Right cardiac atrium (tissue), 5 donors: ENCODE measurements around the gene EME2. TPM values are rescaled to one million over a fixed set of nuclear protein-coding genes. Genes with fewer than 3 reads are reported as not detected.

Experiments
- ATAC-seq, 2 donors: fragments of 200-7000 bp; cut with Tn5 transposase; one replicate each; pipeline versions ENCODE4 v1.8.0 to v1.9.1; 2020; ENCODE audit warnings: moderate library complexity in 2 of 2, mild to moderate bottlenecking in 1 of 2
- DNase-seq, 3 donors: peaks; one replicate each; pipeline ENCODE4 v3.0.0-alpha.2; 2020
- H3K27ac ChIP-seq: one replicate; pipeline ENCODE4 v1.5.1; 2013; ENCODE audit warnings: mild to moderate bottlenecking, low read length, control low read depth, moderate library complexity
- H3K27me3 ChIP-seq: one replicate; pipeline ENCODE4 v1.6.1; 2013; ENCODE audit not compliant: control insufficient read depth, insufficient read depth
- H3K4me1 ChIP-seq: one replicate; pipeline ENCODE4 v1.6.1; 2013; ENCODE audit warnings: low read length; ENCODE audit not compliant: control insufficient read depth, insufficient read depth
- H3K4me3 ChIP-seq: one replicate; pipeline ENCODE4 v1.5.1; 2013; ENCODE audit warnings: low read length, control low read depth
- H3K9me3 ChIP-seq: one replicate; pipeline ENCODE4 v1.6.1; 2013; ENCODE audit warnings: low read length; ENCODE audit not compliant: control insufficient read depth
- WGBS: extraction: QIAGEN DNeasy Blood & Tissue Kit; methylation state at CpG from one replicate; pipeline ENCODE4 v1.1.7; 2013; 5-methylcytosine and 5-hydroxymethylcytosine counted together
- intact Hi-C, 4 donors: fragments of 100-400 bp; cut with DNase I; formaldehyde crosslinking; loops; one replicate each; pipeline versions ENCODE4 v1.11.0 to v1.14.0; 2022 to 2023
- polyA plus RNA-seq: library from polyadenylated mRNA; stranded (reverse); fragments of 200-250 nt; gene quantifications from one replicate; pipeline ENCODE4 v1.2.3, GENCODE V29; 2013
- total RNA-seq, 4 donors: library from RNA; stranded (reverse); fragmentation: NEBNext Ultra II Directional; extraction: Animal tissue kit (Norgen Biotek cat#: 25700); gene quantifications; one replicate each; pipeline ENCODE4 v1.2.1, GENCODE V29; 2021
- donor health status: healthy with polysubstance abuse.
- donor health status: DM: no; HTN: yes; CAD: no.
- donor health status: DM: no; HTN: no; CAD: no.
- donor health status: DM: no; HTN: yes; CAD: no; lungs with severe emphysema.
- donor health status: DM: yes; HTN: yes; CAD: no.

EME2 gene
- total and polyA plus RNA-seq, 5 donors: 6.3 to 11.3 (median 9.2) TPM

- intact Hi-C loops: no loop called here
- Histone ChIP-seq H3K9me3 (no peaks in the 10 kb centered on the region), H3K4me1 (peaks cover 3% of the 10 kb centered on the region), H3K27me3 (no peaks in the 10 kb centered on the region), H3K4me3 (peak overlapping the region; percentile 91), H3K27ac (peak overlapping the region; percentile 72)
- ATAC-seq (peak; percentile 0), DNase-seq (peak in 2 of 3 donors; percentile 34 to 73)
- WGBS: under 1% methylated on average over 70 of the region's 70 CpGs
Observed at GRCh38 chr16:1781758-1782407, 9.3 kb downstream of the EME2 start.

- peak within 1 kb of the TSS; percentile 72 for H3K27ac ChIP-seq
- ATAC-seq (peak; percentile 94 to 95), DNase-seq (peak; percentile 100)
- WGBS: under 1% methylated on average over 102 of the region's 102 CpGs
- no peaks in the 10 kb centered on the region for H3K27me3 ChIP-seq
- no peaks in the 10 kb centered on the region for H3K9me3 ChIP-seq
- H3K4me3 ChIP-seq: peak within 1 kb of the TSS; percentile 91
- H3K4me1 ChIP-seq: peaks cover 3% of the 10 kb centered on the region
- intact Hi-C loops: no loop called here
Observed at GRCh38 chr16:1782408-1783264, 10.0 kb downstream of the EME2 start, which contains the start of the genes NUBP2 and SPSB3. NUBP2 (plus strand) TSS chr16:1782960; CDS start chr16:1783021, 61 bp downstream. SPSB3 (minus strand) TSS chr16:1782571; CDS start chr16:1781483, 1,088 bp downstream.

- Histone ChIP-seq H3K27me3 (no peaks in the 10 kb centered on the region), H3K9me3 (no peaks in the 10 kb centered on the region), H3K4me3 (no peak overlapping the region), H3K27ac (no peak overlapping the region), H3K4me1 (peaks cover 3% of the 10 kb centered on the region)
- ATAC-seq: no peak
- peak in 2 of 3 donors; percentile 22 to 47 for DNase-seq
- intact Hi-C loops: no loop called here
- whole genome bisulfite sequencing: 87% methylated on average over 26 of the region's 26 CpGs
Observed at GRCh38 chr16:1784977-1785845, 12.6 kb downstream of the EME2 start.

GRCh38 chr16:1785846-1786170, 13.2 kb downstream of the EME2 start:
- WGBS: 88% methylated on average over 14 of the region's 14 CpGs
- H3K9me3 ChIP-seq: no peaks in the 10 kb centered on the region
- H3K27ac ChIP-seq: no peak overlapping the region
- no peak for ATAC-seq
- peaks cover 3% of the 10 kb centered on the region for H3K4me1 ChIP-seq
- no peaks in the 10 kb centered on the region for H3K27me3 ChIP-seq
- H3K4me3 ChIP-seq: no peak overlapping the region
- peak in 1 of 3 donors; percentile 55 for DNase-seq
- intact Hi-C loops: no loop called here

- peak; percentile 30 to 67 (median 54) for DNase-seq
- WGBS: 88% methylated on average over 51 of the region's 51 CpGs
Observed at GRCh38 chr16:1786242-1787055, 13.8 kb downstream of the EME2 start.

GRCh38 chr16:1787056-1787321, 14.4 kb downstream of the EME2 start:
- no peak overlapping the region for H3K4me3 ChIP-seq
- intact Hi-C loops: no loop called here
- H3K4me1 ChIP-seq: no peaks in the 10 kb centered on the region
- WGBS: 87% methylated on average over 6 of the region's 6 CpGs
- ATAC-seq: no peak
- no peaks in the 10 kb centered on the region for H3K9me3 ChIP-seq
- no peak for DNase-seq
- no peak overlapping the region for H3K27ac ChIP-seq
- no peaks in the 10 kb centered on the region for H3K27me3 ChIP-seq

More at GRCh38 chr16:1786242-1787055, 13.8 kb downstream of the EME2 start:
- H3K4me1 ChIP-seq: no peaks in the 10 kb centered on the region
- H3K27ac ChIP-seq: no peak overlapping the region
- H3K9me3 ChIP-seq: no peaks in the 10 kb centered on the region
- ATAC-seq: no peak
- no peak overlapping the region for H3K4me3 ChIP-seq
- intact Hi-C loops: no loop called here
- no peaks in the 10 kb centered on the region for H3K27me3 ChIP-seq

- H3K4me1 ChIP-seq: no peaks in the 10 kb centered on the region
- no peaks in the 10 kb centered on the region for H3K27me3 ChIP-seq
- no peak overlapping the region for H3K4me3 ChIP-seq
- H3K9me3 ChIP-seq: no peaks in the 10 kb centered on the region
- intact Hi-C loops: no loop called here
- 92% methylated on average over 44 of the region's 44 CpGs for WGBS
- peak in 2 of 3 donors; percentile 51 to 52 for DNase-seq
- no peak overlapping the region for H3K27ac ChIP-seq
- ATAC-seq: no peak
Observed at GRCh38 chr16:1787322-1788094, 14.9 kb downstream of the EME2 start.

GRCh38 chr16:1788095-1788707, 15.6 kb downstream of the EME2 start:
- Histone ChIP-seq H3K9me3 (no peaks in the 10 kb centered on the region), H3K4me1 (no peaks in the 10 kb centered on the region), H3K27me3 (no peaks in the 10 kb centered on the region), H3K4me3 (no peak overlapping the region), H3K27ac (no peak overlapping the region)
- DNase-seq (peak in 2 of 3 donors; percentile 49 to 57), ATAC-seq (no peak)
- 91% methylated on average over 38 of the region's 38 CpGs for WGBS
- intact Hi-C loops: no loop called here

GRCh38 chr16:1788708-1789100, 16.1 kb downstream of the EME2 start:
- intact Hi-C loops: no loop called here
- WGBS: 60% methylated on average over 19 of the region's 19 CpGs
- ATAC-seq (no peak), DNase-seq (peak in 1 of 3 donors; percentile 36)
- no peaks in the 10 kb centered on the region for H3K4me1 ChIP-seq
- no peaks in the 10 kb centered on the region for H3K9me3 ChIP-seq
- no peak overlapping the region for H3K27ac ChIP-seq
- no peaks in the 10 kb centered on the region for H3K27me3 ChIP-seq
- no peak overlapping the region for H3K4me3 ChIP-seq
